ENCODE results near the gene CRACDL.

Gene CRACDL

DNA sequence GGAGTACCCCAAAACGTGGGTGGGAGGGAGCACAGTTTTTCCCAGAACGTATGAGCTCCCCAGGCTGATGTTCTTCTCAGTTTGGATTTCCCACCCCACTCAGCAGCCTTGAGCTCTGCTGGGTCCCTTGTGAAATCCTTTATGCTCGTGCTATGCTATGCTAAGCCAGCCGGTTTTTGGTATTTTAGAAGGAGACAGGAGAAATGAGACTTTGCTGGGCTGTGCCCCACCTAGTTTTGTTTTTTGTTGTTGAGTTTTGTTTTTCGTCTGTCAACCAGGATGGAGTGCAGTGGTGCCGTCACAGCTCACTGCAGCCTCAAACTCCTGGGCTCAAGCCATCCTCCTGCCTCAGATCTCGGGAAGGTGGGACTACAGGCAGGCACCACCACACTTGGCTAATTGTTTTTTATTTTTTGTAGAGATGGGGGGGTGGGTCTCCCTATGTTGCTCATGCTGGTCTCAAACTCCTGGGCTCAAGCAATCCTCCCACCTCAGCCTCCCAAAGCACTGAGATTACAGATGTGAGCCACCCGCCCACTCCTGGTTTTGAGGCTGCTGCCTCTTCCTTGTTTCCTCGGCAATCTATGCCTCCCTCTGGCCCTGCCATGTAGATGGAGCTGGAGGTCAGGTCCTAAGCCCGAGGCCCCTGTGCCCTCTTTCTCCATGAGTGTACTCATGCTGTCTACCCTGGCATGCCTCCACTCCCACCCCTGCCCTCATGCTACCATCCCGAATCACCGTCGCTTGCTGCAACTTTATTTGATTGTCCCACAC is 187.5 kb downstream of the CRACDL start:
- Histone ChIP-seq H3K4me3 (ENCODE audit: low read depth in 1 of 2, low read length in 2 of 2) (no peak overlapping the region), H3K36me3 (ENCODE audit: control insufficient read depth in 1 of 2, insufficient read depth in 2 of 2, low read length in 2 of 2) (no peaks in the 10 kb centered on the region), H3K9ac (ENCODE audit: low read depth in 1 of 2, low read length in 2 of 2) (no peak overlapping the region), H3K27me3 (ENCODE audit: control insufficient read depth in 1 of 2, insufficient read depth in 2 of 2, low read length in 2 of 2) (no peaks in the 10 kb centered on the region), H3K4me1 (ENCODE audit: control insufficient read depth in 1 of 2, insufficient read depth in 2 of 2, low read length in 2 of 2) (peaks cover 7 to 10% of the 10 kb centered on the region in 2 donors), H3K27ac (ENCODE audit: low read depth, low read length) (no peak overlapping the region), H3K9me3 (ENCODE audit: control insufficient read depth in 1 of 2, low read length in 2 of 2) (no peaks in the 10 kb centered on the region)

DNA sequence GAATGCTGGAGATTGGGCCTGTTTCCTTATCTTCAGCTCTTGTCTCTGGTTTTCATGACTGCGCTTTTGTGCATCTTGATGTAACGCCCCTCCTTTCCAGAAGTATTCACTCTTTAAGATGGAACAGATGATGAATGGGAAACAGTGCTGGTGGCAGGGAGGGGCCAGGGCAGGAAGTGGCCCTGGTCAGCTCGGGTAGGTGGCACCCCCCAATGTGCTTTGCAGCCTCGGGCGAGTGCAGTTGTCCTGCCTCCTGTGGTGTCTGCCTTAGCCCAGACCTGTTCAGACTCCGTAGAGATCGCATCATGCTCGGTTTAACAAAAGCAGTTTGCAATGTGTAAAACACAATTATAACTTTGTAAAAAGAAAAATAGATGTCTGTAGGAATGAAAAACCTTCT is 188.1 kb downstream of the CRACDL start:
- Histone ChIP-seq H3K4me3 (ENCODE audit: low read depth in 1 of 2, low read length in 2 of 2) (no peak overlapping the region), H3K36me3 (ENCODE audit: control insufficient read depth in 1 of 2, insufficient read depth in 2 of 2, low read length in 2 of 2) (no peaks in the 10 kb centered on the region), H3K4me1 (ENCODE audit: control insufficient read depth in 1 of 2, insufficient read depth in 2 of 2, low read length in 2 of 2) (peaks cover 7 to 10% of the 10 kb centered on the region in 2 donors), H3K9ac (ENCODE audit: low read depth in 1 of 2, low read length in 2 of 2) (no peak overlapping the region), H3K9me3 (ENCODE audit: control insufficient read depth in 1 of 2, low read length in 2 of 2) (no peaks in the 10 kb centered on the region), H3K27me3 (ENCODE audit: control insufficient read depth in 1 of 2, insufficient read depth in 2 of 2, low read length in 2 of 2) (no peaks in the 10 kb centered on the region), H3K27ac (ENCODE audit: low read depth, low read length) (no peak overlapping the region)

DNA sequence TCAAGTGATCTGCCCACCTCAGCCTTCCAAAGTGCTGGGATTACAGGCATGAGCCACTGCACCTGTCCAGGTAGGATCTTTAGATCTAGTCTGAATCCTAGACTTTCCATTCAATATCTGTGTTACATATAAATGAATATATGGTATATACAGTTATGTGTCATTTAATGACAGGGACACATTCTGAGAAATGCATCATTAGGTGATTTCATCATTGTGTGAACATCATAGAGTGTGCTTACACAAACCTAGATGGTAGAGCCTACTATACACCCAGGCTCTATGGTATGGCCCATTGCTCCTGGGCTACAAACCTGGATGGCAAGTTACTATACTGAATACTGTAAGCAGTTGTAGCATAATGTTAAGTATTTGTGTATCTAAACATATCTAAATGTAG is 189.6 kb downstream of the CRACDL start:
- Histone ChIP-seq H3K9me3 (ENCODE audit: control insufficient read depth in 1 of 2, low read length in 2 of 2) (no peaks in the 10 kb centered on the region), H3K27me3 (ENCODE audit: control insufficient read depth in 1 of 2, insufficient read depth in 2 of 2, low read length in 2 of 2) (no peaks in the 10 kb centered on the region)

DNA sequence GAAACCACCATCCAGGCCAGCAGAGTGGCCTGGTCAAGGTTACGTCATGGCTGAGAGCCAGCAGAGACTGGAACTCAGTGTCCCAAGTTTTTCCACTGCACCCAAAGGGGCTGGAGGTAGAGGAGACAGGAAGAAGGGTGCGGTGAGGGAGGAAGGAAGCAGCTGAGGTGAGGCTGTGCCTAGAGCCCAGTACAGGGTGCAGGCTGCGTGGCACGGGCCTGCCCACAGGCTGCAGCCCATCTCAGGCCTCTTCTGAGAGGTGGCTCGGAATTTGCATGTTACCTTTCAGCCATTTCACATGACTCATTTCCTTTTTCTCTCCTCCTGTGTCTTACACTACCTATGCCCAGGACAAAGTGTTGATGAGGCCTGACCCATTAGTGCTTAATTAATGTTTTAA is 191.4 kb downstream of the CRACDL start:
- Histone ChIP-seq H3K27ac (ENCODE audit: low read depth, low read length) (no peak overlapping the region), H3K36me3 (ENCODE audit: control insufficient read depth in 1 of 2, insufficient read depth in 2 of 2, low read length in 2 of 2) (no peaks in the 10 kb centered on the region), H3K9me3 (ENCODE audit: control insufficient read depth in 1 of 2, low read length in 2 of 2) (no peaks in the 10 kb centered on the region), H3K9ac (ENCODE audit: low read depth in 1 of 2, low read length in 2 of 2) (no peak overlapping the region), H3K27me3 (ENCODE audit: control insufficient read depth in 1 of 2, insufficient read depth in 2 of 2, low read length in 2 of 2) (no peaks in the 10 kb centered on the region), H3K4me3 (ENCODE audit: low read depth in 1 of 2, low read length in 2 of 2) (no peak overlapping the region), H3K4me1 (ENCODE audit: control insufficient read depth in 1 of 2, insufficient read depth in 2 of 2, low read length in 2 of 2) (peaks cover 7 to 10% of the 10 kb centered on the region in 2 donors)

More for the DNA sequence above, 189.6 kb downstream of the CRACDL start:
- Histone ChIP-seq H3K27ac (ENCODE audit: low read depth, low read length) (no peak overlapping the region), H3K4me1 (ENCODE audit: control insufficient read depth in 1 of 2, insufficient read depth in 2 of 2, low read length in 2 of 2) (peaks cover 7 to 10% of the 10 kb centered on the region in 2 donors), H3K4me3 (ENCODE audit: low read depth in 1 of 2, low read length in 2 of 2) (no peak overlapping the region), H3K9ac (ENCODE audit: low read depth in 1 of 2, low read length in 2 of 2) (no peak overlapping the region), H3K36me3 (ENCODE audit: control insufficient read depth in 1 of 2, insufficient read depth in 2 of 2, low read length in 2 of 2) (no peaks in the 10 kb centered on the region)
